NCI-H2196 (cell line): Measurements from ENCODE around the gene PTPRM.
A peak's percentile ranks its signal among the peaks of the same experiment; 100 is the strongest.
"Not testable (repeated sequence)": the region's sequence is repeated elsewhere in the genome, so short reads cannot be mapped to it uniquely, and the experiment has no call there.

Experiments used
- DNase-seq: peaks from one replicate; lab custom pipeline; 2025; ENCODE audit not compliant: unreplicated experiment; lab: John Stamatoyannopoulos, UW

The PTPRM gene

DNA sequence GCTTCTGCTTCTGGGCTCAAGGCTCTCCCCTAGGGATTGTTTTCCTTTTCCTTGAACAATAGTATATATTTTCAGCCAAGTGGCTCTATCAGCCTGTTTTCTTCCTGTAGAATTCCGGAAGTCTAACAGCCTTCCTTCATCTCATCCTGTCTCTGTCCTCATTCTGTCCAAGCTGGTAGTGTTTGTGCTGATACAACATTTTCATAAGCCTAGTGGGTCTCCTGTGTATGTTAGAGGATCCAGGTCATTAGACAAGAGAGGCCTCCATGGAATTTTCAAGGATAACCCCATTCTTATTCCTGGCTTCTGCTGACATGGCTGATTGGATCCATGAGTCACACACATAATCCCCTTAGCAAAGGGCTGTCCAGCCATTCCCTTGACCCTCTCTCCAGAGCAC lies 467.6 kb downstream of the PTPRM start:
- no peak for DNase-seq

- no peak for DNase-seq
These were observed 469.4 kb downstream of the PTPRM start for GRCh38 chr18:8036551-8036950.

DNA sequence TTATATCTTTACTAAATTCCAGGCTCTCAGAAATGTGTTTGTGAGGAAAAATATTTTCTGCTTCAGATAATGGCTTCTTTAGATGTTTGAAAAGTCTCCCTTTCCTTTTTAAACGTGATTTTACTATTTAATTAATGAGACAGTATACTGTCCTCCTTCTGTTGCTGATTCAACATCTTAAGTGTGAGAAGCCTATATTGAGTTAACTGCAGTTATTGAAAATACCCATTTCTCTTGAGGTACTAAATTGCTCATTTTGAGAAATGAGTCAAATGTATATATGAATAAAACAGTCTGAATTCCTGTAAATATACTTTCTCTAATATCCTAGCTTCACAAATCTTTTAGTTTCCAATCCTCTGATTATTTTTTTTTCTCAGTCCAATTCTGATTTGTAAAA lies 470.2 kb downstream of the PTPRM start:
- DNase-seq: no peak

DNA sequence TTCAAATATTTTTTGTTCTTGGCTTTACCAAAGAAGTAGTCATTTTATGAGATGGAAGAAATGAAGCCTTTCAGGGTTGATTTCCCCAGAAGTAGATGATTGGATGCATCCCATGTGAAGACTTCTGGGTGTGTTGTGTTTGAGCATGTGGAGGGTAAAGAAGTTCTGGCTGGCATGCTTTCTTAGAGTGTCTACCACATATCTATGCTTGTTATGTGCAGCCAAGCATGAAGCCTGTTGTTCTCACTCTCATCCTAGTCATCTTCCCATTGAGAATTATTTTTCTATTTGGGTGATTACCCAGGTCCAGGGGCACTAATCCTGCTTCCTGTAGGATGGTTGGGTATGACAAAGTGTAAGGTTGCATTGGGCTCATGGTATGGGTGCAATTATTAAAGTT lies 472.9 kb downstream of the PTPRM start:
- DNase-seq: no peak

GRCh38 chr18:8041526-8042111 lies 474.5 kb downstream of the PTPRM start:
- DNase-seq: no peak

- DNase-seq: no peak
These were observed 476.9 kb downstream of the PTPRM start for GRCh38 chr18:8044004-8044403.

DNA sequence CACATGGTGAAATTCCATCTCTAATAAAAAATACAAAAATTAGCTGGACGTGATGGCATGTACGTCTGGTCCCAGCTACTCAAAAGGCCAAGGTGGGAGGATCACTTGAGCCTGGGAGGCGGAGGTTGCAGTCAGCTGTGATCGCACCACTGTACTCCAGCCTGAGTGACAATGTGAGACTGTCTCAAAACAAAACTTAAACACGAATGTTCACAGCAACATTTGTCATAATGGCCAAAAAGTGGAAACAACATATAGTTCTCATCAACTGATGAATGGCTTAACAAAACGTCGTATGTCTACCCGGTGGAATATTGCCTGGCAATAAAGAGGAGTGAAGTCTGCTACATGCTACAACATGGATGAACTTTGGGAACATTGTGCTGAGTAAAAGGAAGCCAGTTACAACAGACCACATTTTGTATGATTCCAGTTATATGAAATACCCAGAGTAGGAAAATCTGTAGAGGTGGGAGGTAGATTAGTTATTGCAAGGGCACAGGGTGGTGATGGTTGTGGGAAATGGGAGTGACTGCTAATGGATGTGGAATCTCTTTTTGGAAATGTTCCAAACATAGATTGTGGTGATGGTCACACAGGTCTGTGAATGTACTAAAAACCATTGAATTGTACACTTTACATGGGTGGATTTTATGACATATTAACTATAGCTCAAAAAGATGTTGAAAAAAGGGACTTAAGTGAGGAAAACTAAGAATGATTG lies 478.2 kb downstream of the PTPRM start:
- DNase-seq: no peak

- no peak for DNase-seq
These were observed 478.8 kb downstream of the PTPRM start for GRCh38 chr18:8045884-8046281.

GRCh38 chr18:8046441-8046840 lies 479.3 kb downstream of the PTPRM start:
- DNase-seq: no peak

DNA sequence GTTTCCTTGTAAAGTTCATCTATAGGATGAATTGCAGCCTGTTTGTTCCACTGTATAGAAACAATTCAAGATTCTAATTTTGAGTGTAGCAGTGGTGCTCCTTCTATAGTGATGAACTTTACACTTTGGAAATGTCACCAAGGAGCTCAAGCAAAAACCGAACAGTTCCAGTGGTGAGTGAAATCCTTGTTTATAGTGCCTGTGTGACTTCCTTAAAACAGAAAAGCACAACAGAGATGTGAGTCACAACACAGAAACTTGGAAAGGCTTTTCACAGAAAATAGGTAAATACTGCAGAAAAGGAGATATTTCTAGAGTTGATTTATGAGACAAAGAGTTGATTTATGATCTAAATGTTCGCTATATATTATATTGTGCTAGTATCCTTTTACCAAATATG lies 482.0 kb downstream of the PTPRM start:
- no peak for DNase-seq

GRCh38 chr18:8050616-8051329 lies 483.7 kb downstream of the PTPRM start:
- no peak for DNase-seq

DNA sequence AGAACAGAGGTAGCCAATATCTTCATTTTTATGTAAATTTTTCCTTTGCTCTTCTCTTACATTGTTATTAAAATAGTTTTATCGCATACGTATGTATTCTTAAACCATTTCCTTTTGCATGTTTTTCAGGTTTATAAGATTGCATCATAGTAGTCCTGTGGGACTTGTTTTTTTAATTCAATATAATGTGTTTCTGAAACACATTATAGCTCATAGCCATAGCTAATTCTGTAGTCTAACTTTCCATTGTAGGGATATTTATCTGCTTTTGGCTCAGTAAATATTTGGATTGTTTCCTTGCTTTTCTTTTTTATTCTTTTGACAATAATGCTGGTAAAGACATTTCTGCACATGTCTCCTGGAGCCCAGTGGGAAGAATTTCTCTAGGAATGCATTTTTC lies 484.3 kb downstream of the PTPRM start:
- no peak for DNase-seq

- DNase-seq: peak; percentile 12
These were observed 485.2 kb downstream of the PTPRM start for GRCh38 chr18:8052237-8052701.

- DNase-seq: no peak
These were observed 489.6 kb downstream of the PTPRM start for GRCh38 chr18:8056723-8057122.

GRCh38 chr18:8063152-8063551 lies 496.0 kb downstream of the PTPRM start:
- DNase-seq: not testable (repeated sequence)

GRCh38 chr18:8063733-8064132 lies 496.6 kb downstream of the PTPRM start:
- no peak for DNase-seq

- DNase-seq: no peak
These were observed 498.2 kb downstream of the PTPRM start for GRCh38 chr18:8065284-8065683.

- DNase-seq: no peak
These were observed 498.7 kb downstream of the PTPRM start for GRCh38 chr18:8065773-8066172.

DNA sequence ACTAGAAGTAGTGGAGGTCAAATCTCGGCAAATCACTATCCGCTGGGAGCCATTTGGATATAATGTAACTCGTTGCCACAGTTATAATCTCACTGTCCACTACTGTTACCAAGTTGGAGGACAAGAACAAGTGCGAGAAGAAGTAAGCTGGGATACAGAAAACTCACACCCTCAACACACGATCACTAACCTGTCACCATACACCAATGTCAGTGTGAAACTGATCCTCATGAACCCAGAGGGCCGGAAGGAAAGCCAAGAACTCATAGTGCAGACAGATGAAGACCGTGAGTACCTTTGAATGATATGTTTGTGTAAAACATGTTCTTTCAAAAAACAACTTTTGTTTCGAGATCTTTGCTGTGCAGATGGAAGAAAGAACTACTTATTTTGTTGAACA lies 502.6 kb downstream of the PTPRM start:
- no peak for DNase-seq

GRCh38 chr18:8073167-8073566 lies 506.1 kb downstream of the PTPRM start:
- DNase-seq: no peak

DNA sequence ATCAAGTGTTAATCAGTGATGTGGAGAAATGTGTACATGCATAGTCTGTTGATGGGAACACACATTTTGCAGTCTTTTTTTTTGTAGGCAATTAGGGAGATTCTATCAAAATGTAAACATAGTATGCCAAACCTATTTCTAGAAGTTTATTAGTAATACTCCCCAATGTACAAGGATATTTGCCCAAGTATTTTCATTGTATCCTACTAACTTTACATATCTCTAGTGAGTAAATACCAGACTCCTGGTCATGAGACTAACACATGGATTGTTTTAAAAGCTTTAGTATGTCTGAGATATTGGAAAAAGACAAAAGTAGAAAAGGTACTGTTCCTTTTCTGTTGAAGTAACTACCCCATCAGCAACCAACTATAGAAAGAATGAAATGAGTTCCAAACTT lies 513.0 kb downstream of the PTPRM start:
- DNase-seq: no peak

DNA sequence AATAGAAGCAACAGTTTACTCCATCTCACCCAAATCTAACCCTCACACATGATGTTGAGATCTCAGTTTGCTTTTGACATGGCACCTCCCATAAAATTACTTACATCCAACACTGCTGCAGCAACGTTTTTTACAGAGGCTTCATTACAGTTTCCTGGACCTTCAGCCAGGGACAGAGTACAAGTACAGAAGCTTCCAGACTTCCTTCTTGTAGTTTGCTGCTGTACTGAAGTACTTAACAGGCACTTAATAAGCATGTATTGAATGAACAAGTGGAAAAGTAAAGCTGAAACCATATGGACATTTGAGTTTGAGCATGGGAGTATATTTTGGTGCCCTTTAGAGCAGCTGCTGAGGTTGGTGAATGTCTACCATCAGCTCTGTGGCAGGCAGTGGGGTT lies 514.2 kb downstream of the PTPRM start:
- DNase-seq: no peak
